Adipocyte (in vitro differentiated cells): Measurements from ENCODE around the gene AUH.
A peak's percentile ranks its signal among the peaks of the same experiment; 100 is the strongest.

Source experiments
- DNase-seq: peaks from one replicate; pipeline ENCODE4 v3.0.0-alpha.2; 2015; ENCODE audit warnings: low read depth
- H3K27me3 ChIP-seq: replicated peaks from 2 replicates; pipeline ENCODE4 v1.7.0; 2013; ENCODE audit warnings: mild to moderate bottlenecking, low read length, moderate library complexity; ENCODE audit not compliant: control insufficient read depth, insufficient read depth
- H3K36me3 ChIP-seq: 2 replicates; pipeline ENCODE4 v1.7.0; 2013; ENCODE audit warnings: low read length, mild to moderate bottlenecking, moderate library complexity; ENCODE audit not compliant: control insufficient read depth, insufficient read depth, severe bottlenecking
- H3K4me1 ChIP-seq: 2 replicates; pipeline ENCODE4 v1.7.0; 2013; ENCODE audit warnings: mild to moderate bottlenecking, low read length, moderate library complexity; ENCODE audit not compliant: control insufficient read depth, insufficient read depth
- H3K4me3 ChIP-seq: 2 replicates; pipeline ENCODE4 v1.7.0; 2013; ENCODE audit warnings: mild to moderate bottlenecking, low read length, moderate library complexity
- H3K9ac ChIP-seq: 2 replicates; pipeline ENCODE4 v1.7.0; 2013; ENCODE audit warnings: mild to moderate bottlenecking, low read length, moderate library complexity
- H3K9me3 ChIP-seq: 2 replicates; pipeline ENCODE4 v1.7.0; 2013; ENCODE audit warnings: mild to moderate bottlenecking, low read length, moderate library complexity; ENCODE audit not compliant: control insufficient read depth

The AUH gene

DNA sequence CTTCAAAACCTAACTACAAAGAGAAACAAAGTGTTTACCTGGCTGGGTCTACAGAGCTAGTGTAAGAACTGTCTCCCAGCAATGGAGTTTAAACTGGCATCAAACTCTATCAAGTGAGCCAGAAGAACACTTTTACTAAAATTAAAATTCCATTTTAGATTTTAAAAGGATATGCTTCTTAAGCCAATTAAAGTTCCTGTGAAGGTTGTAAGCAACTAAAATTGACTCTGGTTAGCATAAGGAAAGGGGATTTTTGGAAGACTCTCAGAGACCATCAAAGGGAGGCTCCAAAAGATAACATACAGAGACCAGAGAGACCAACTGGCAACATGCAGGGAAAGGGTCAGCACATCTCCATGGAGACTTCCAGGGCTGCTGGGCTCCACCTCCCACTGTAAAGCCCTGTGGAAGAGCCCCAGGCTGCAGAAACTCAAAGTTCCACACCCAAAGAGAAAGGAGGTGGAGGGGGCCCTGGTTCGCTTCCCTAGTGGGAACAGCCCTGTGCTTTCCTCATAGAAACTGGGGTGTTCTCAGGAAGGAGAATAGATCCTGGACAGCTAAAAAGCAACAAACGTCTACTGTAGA is 91.7 kb downstream of the AUH start:
- DNase-seq, result no peak
- no peak overlapping the region for H3K9ac ChIP-seq
- H3K36me3 ChIP-seq, result no peaks in the 10 kb centered on the region
- H3K4me1 ChIP-seq, result peaks cover 10% of the 10 kb centered on the region
- H3K27me3 ChIP-seq, result no peaks in the 10 kb centered on the region
- no peak overlapping the region for H3K4me3 ChIP-seq
- H3K9me3 ChIP-seq, result no peaks in the 10 kb centered on the region

DNA sequence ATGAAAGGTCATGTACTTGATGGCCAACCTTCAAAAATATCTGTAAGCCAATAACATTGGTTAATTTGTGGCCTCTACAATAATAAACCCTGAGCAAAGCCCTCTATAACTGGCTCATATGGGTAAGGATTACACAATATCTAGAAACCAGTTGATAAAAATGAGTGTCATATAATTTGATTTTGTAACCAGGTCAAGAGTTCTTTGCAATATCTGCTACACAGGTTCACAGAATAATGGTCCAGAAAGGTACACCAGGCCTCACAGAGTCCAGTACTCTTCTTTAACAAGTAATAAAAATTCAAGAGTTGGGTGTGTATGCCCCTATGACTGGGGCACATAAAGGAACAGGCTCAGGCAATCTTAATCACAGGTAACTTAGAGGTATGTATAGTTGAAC is 95.3 kb downstream of the AUH start:
- no peaks in the 10 kb centered on the region for H3K36me3 ChIP-seq
- H3K4me3 ChIP-seq, result no peak overlapping the region
- H3K27me3 ChIP-seq, result no peaks in the 10 kb centered on the region
- DNase-seq, result no peak
- peaks cover 15% of the 10 kb centered on the region for H3K4me1 ChIP-seq
- no peaks in the 10 kb centered on the region for H3K9me3 ChIP-seq
- no peak overlapping the region for H3K9ac ChIP-seq

DNA sequence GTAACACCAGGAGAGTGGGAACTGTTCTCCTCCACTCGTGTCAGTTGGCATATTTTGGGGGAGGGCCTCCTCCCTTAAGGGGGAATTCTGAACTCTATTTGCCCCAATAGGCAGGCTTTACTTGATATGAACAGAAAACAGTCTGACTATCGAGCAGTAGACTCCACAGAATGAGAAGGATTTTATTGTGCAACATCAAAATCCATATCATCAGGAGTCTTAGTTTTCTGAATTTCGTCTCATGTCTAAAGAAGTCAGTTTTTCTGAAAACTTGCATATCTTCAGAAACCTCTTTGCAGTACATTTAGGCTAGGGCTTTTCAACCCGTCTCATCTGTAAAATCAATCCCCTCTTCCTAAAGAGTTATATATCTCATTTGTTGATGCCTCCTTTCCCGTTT is 96.2 kb downstream of the AUH start:
- H3K27me3 ChIP-seq, result no peaks in the 10 kb centered on the region
- DNase-seq, result no peak
- peak overlapping the region; percentile 19 for H3K4me3 ChIP-seq
- no peaks in the 10 kb centered on the region for H3K9me3 ChIP-seq
- H3K4me1 ChIP-seq, result peaks cover 15% of the 10 kb centered on the region
- no peaks in the 10 kb centered on the region for H3K36me3 ChIP-seq
- H3K9ac ChIP-seq, result no peak overlapping the region

DNA sequence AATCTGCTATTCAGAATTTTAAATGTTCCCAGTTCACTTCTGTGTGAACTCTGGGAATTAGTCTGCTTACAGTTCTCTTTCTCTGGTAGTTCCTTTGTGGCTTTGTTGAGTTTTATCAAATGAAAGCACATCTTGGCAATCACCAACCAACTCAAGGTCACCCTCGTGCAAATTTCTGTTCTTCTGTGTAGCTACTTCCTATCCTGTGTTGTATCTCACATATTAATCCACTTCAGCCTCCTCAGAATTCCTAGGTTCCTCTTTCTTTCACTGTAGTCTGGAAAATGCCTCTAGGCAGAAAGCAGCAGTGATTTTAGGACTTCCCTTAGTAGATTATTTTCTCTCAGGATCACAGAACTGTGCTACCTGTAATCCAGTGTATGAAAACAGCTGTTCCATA is 100.3 kb downstream of the AUH start:
- Histone ChIP-seq H3K9me3 (no peaks in the 10 kb centered on the region), H3K4me3 (no peak overlapping the region), H3K9ac (no peak overlapping the region), H3K4me1 (peaks cover 11% of the 10 kb centered on the region), H3K36me3 (no peaks in the 10 kb centered on the region), H3K27me3 (no peaks in the 10 kb centered on the region)
- no peak for DNase-seq

DNA sequence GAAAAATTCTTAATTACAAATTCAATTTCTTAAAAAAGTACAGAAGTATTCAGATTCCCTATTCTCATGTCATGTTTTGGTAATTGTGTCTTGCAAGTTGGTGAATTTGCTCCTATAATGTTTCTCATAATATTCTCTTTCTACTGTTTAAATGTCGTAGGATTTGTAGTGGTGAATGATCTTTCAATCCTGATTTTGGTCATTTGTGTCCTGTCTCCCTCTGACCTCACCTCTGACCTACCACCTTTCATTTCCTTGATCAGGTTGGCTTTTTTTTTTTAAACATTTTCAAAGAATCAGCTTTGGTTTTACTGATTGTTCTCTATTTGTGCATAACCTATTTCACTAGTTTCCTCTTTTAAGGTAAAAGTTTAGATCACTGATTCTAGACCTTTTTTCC is 102.6 kb downstream of the AUH start:
- H3K4me3 ChIP-seq, result no peak overlapping the region
- peaks cover 10% of the 10 kb centered on the region for H3K4me1 ChIP-seq
- H3K9ac ChIP-seq, result no peak overlapping the region
- DNase-seq, result no peak
- no peaks in the 10 kb centered on the region for H3K27me3 ChIP-seq
- no peaks in the 10 kb centered on the region for H3K9me3 ChIP-seq
- H3K36me3 ChIP-seq, result no peaks in the 10 kb centered on the region

DNA sequence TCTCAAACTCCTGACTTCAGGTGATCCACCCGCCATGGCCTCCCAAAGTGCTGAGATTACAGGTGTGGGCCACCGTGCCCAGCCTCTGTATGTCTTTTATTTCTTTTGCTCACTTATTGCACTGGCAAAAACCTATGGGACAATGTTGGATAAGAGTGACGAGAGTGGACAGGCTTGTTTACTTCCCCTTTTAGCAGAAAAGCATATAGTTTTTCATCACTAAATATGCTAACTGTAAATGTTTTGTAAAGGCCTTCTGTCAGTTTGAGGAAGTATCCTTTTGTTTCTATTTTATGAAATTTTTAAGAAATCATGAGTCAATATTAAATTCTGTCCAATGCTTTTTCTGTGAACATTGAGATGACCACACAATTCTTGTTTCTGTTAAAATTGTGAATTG is 103.3 kb downstream of the AUH start:
- Histone ChIP-seq H3K27me3 (no peaks in the 10 kb centered on the region), H3K4me1 (peaks cover 10% of the 10 kb centered on the region), H3K9ac (no peak overlapping the region), H3K36me3 (no peaks in the 10 kb centered on the region), H3K4me3 (no peak overlapping the region), H3K9me3 (no peaks in the 10 kb centered on the region)
- no peak for DNase-seq

DNA sequence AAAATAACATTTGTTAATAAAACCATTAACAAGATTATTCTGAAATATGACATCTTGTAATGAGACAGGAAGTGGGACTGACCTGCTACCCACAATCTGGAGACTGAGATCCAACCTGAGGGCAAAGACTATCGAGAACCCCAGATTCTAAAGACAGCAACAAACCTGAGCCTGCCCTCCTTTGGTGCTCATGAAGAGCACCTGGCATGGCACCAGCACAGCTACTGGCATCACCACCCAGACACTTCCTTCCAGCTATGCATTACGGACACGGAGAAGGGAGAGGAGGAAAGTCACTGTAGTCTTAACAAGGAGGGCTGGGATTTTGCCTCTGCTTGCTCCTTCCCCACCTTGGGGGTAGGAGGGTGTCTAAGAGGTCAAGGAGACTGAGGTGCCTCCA is 105.5 kb downstream of the AUH start:
- DNase-seq, result no peak
- Histone ChIP-seq H3K27me3 (no peaks in the 10 kb centered on the region), H3K9me3 (no peaks in the 10 kb centered on the region), H3K4me3 (no peak overlapping the region), H3K9ac (no peak overlapping the region), H3K36me3 (no peaks in the 10 kb centered on the region), H3K4me1 (peaks cover 10% of the 10 kb centered on the region)

DNA sequence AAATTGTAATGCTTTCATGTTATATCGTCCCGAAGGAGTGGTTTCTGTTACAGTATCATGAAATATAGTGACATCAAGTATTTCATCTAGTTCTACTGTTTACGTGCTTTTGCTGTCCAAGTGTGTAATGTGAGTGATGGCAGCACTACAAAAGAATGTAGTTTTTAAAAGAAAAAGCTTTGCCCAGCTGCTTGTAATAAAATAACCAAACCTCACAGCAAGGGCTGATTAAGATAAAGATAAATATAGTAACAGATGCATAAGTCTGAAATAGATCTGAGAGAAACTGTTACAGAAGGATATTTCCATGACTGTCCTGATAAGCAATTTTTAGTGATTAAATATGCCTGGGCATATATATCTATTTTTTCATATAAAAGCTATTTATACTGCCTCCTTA is 106.4 kb downstream of the AUH start:
- Histone ChIP-seq H3K27me3 (no peaks in the 10 kb centered on the region), H3K36me3 (no peaks in the 10 kb centered on the region), H3K9ac (peak overlapping the region; percentile 34), H3K4me1 (peaks cover 10% of the 10 kb centered on the region), H3K4me3 (peak overlapping the region; percentile 6), H3K9me3 (no peaks in the 10 kb centered on the region)
- peak; percentile 90 for DNase-seq

DNA sequence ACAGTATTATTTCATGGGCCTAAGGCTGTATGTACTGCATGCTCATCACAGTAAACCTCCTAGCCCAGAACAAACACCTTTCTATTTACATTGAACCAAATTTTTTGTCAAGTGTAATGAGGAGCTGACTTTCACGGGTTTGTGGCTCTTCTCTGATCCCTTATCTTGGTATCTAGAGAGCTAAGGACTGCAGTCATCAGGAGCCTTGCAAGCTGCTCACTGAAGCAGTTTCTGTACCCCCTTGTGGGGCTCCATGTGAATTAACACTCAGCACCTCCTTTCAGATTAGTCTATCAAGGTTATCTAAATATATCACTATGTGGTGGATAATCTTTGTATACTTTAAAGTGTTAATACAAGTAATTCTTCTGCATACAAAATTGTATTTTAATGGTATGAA is 108.2 kb downstream of the AUH start:
- Histone ChIP-seq H3K4me1 (peaks cover 10% of the 10 kb centered on the region), H3K27me3 (no peaks in the 10 kb centered on the region), H3K9me3 (no peaks in the 10 kb centered on the region), H3K9ac (no peak overlapping the region), H3K36me3 (no peaks in the 10 kb centered on the region), H3K4me3 (no peak overlapping the region)
- DNase-seq, result no peak

DNA sequence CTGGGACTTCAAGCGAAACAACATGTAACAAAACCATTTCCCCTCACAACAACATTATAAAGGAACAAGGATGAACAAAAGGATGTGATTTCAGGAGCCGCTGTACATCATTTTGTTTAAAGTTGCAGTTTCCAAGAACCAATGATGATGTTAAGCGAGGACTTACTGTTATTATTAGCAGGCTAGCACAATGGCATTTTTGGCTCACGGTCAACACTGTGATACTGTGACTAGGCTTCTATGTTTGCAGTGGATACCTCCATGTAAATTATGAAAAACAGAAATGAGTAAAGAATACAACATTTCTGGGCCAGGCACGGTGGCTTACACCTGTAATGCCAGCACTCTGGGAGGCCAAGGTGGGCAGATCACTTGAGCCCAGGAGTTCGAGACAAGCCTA is 113.0 kb downstream of the AUH start:
- Histone ChIP-seq H3K4me3 (no peak overlapping the region), H3K9me3 (no peaks in the 10 kb centered on the region), H3K27me3 (no peaks in the 10 kb centered on the region), H3K36me3 (no peaks in the 10 kb centered on the region), H3K9ac (no peak overlapping the region), H3K4me1 (no peaks in the 10 kb centered on the region)
- DNase-seq, result no peak

DNA sequence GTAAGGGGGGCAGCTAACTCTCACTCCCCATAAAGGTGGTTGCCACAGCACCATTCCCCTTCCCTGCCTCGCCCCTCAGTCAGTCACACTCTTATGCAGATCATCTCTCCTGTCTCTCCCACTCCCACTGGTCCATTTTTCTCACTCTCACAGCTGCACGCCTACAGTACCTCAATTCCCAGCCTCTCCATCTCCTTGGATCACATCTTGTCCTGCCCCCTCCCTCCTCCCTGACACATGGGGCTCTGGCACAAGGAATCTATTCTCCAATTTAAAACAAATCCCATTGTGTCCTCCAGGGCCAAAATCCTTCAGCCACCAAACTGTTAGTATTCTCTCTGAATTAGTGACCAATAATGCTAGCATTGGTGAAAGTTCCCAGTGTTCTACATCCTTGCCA is 114.4 kb downstream of the AUH start:
- H3K27me3 ChIP-seq, result no peaks in the 10 kb centered on the region
- no peaks in the 10 kb centered on the region for H3K9me3 ChIP-seq
- H3K9ac ChIP-seq, result no peak overlapping the region
- H3K36me3 ChIP-seq, result no peaks in the 10 kb centered on the region
- DNase-seq, result no peak
- no peaks in the 10 kb centered on the region for H3K4me1 ChIP-seq
- no peak overlapping the region for H3K4me3 ChIP-seq

DNA sequence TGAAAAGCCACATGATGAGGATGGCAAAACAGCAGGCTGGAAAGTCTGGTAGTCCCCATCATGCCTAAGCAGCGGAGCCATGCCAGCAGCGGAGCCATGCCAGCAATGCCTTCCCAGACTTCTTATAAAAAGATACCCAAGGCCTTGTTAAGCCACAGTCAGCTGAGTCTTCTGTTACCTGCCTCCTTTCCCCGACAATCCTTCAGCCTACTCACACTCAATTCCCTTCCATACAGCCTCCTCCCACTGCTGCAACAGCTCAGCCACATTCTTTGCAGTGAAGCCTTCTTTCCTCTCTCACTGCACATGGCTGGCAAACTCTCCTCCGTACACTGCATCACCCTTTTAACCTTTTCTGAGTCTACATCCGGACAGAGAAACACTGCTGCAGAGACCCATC is 114.9 kb downstream of the AUH start:
- H3K36me3 ChIP-seq, result no peaks in the 10 kb centered on the region
- no peak for DNase-seq
- H3K4me3 ChIP-seq, result no peak overlapping the region
- no peaks in the 10 kb centered on the region for H3K27me3 ChIP-seq
- H3K9me3 ChIP-seq, result no peaks in the 10 kb centered on the region
- no peaks in the 10 kb centered on the region for H3K4me1 ChIP-seq
- H3K9ac ChIP-seq, result no peak overlapping the region
